Measurements from ENCODE around the gene NR4A1.

Gene NR4A1

GRCh38 chr12:52018433-52019112, 32.7 kb upstream of the NR4A1 start:
- in situ Hi-C loops (cut with MboI; ENCODE audit: low sequenced_read_pairs): no loop called here

DNA sequence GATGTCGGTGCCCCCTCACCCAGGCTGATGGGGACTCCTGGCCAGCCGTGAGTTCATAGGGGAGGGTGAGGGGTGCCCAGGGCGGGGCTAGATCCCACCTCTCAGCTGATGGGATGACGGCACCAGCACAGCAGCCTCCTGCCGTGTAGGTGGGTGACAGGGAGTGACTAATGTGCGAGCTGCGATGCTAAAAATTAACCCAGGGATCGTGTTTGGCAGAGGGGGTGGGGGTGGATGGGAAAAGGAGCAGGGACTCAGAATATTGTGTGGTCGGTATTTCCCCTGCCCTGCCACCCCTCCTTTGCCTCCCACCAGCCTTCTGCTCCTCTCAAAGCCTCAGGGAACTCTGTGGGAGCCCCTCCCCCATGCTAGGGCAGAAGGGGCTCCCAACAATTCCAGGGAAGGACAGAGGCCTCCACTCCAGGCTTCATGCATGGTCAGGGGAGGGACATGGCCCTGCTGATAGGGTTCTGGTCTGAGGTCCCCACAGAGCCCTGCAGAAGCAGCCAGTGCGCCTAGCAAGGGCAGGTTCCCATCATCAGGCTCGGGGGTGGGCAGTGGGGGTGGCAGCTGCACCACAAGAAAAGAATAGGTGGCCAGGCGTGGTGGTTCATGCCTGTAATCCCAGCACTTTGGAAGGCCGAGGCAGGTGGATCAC, 32.0 kb upstream of the NR4A1 start:
- in situ Hi-C loops (cut with MboI; ENCODE audit: low sequenced_read_pairs): no loop called here

DNA sequence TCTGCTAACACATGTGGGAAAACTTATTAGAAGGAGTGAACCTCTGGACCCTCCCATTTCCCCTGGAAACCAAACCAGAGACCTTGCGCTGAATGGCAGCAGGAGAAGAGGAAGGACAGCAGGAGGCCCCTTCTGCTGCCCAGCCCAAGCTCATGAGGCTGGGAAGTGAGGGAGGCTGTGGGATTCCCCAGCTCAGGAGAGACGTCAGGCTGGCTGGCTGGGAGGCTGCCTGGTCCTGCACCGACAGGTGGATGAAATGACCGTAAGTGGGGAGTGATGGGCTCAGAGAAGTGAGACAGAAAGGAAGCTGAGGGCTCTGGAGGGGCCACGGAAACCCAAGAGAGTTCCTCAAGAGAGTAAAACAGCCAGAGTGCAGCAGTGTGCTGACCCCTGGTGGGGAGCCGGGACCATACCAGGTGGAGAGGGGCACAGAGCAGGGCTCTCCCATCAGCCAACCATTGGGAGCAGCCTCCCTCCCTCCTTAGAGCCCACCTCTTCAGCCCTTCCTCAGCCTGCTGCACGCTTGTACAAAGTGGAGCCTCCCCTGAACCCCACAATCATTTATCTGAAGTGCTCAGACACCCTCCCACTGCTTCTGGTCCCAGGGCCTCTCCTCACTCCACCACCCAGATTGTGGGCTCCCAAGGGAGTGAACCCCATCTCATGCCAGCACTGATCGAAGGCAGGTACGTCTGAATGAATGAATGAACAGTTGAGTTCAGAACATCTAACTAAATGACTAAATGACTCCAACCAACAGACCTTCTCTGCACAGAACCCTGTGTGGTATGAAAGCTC, 30.5 kb upstream of the NR4A1 start:
- in situ Hi-C loops (cut with MboI; ENCODE audit: low sequenced_read_pairs): no loop called here

GRCh38 chr12:52022841-52023181, 28.4 kb upstream of the NR4A1 start:
- in situ Hi-C loops (cut with MboI; ENCODE audit: low sequenced_read_pairs): no loop called here

GRCh38 chr12:52023182-52023975, 27.9 kb upstream of the NR4A1 start:
- in situ Hi-C loops (cut with MboI; ENCODE audit: low sequenced_read_pairs): no loop called here

DNA sequence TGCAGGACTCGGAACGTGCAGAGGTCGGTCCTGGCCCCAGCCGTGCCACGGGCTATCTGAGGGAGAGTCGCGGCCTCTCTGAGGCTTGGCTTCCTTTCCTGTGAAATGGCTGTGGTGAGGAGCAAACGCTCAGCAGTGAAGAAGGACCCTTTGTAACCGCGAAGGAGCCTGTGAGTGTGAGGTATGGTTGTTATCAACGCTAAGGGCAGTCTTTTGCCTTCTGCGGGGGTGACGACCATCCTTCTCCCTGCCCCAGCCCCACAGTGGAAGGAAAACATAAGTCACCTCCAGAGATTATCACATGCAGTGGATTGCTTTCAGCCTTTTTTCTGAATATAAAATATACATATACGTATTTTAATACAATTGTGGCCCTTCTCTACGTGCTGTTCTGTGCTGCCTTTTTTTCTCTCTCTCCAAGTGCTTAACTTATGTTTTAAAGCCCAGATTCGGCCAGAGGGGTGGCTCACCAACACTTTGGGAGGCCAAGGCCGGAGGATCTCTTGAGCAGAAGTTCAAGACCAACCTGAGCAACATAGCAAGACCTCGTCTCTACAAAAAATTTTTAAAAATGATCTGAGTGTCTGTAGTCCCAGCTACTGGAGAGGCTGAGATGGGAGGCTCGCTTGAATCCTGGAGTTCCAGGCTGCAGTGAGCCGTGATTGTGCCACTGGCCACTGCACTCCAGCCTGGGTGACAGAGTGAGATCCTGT, 27.1 kb upstream of the NR4A1 start:
- in situ Hi-C loops (cut with MboI; ENCODE audit: low sequenced_read_pairs): no loop called here

DNA sequence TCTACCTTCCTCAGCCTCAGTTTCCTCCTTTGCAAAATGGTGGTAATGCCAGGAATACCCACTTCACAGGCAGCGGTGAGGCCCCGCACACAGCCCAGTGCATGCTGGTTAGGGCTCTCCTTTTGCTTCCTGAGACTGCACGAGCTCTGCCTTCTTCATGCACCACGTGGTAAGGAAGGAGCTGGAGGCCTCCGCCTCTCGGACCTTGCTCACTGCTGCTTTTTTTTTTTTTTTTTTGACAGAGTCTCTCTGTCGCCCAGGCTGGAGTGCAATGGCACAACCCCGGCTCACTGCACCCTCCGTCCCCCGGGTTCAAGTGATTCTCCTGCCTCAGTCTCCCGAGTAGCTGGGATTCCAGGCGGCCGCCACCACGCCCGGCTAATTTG, 26.4 kb upstream of the NR4A1 start:
- in situ Hi-C loops (cut with MboI; ENCODE audit: low sequenced_read_pairs): loop anchor here (5.0 kb wide), 1 partner anchor 57 kb away; no protein-coding TSS in a partner anchor

DNA sequence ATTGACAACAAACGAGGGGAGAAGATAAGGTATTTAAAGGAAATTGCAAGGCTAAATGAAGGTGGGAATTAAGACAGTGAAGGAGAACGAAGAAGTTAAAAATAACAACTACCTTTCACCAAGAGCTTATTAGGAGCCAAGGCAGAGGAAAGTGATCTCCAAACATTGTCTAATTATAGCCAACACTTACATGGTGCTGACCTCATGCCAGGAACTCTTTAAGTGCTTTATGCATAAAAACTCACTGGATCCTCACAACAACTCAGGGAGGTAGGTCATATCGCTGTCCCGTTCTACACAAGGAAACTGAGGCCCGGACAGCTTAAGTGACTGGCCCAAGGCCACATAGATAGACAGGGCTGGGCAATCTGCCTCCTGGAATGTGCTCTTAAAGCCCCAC, 25.0 kb upstream of the NR4A1 start:
- in situ Hi-C loops (cut with MboI; ENCODE audit: low sequenced_read_pairs): loop anchor here (5.0 kb wide), 1 partner anchor 56 kb away; no protein-coding TSS in a partner anchor

DNA sequence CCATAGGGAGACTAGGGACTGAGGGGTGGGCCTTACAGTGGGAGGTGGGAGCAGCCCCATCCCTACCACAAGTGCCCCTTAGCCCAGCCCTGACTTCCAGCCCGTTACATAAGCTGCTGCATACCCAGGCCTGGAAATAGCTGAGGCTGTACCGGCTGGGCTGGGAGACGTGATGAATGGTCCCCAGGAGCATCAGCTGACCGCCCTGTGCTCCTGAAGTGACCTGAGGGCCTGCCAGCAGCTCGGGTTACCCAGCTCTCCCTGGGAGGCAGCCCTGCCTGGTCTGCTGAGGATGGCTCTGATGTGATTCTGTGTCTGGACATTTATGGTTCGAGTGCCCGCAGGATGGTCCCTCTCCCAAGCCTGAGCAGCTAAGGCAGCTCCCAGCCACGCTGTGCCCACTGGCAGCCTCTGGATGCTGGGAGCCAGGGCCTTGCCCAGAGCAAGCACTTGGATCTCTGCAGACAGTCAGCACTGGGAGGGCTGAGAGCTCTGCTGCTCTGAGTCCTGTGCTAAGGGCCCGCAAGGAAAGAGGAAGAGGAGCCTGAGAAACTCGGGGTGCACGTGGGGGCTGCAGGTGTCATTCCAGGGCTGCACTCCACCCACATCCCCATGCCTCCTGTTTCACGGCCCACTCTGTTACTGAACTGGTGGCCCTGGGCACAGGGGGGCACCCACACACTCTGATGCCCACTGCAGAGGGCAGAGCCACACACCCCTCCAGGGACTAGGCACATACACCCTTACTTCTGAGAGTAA, 24.0 kb upstream of the NR4A1 start:
- in situ Hi-C loops (cut with MboI; ENCODE audit: low sequenced_read_pairs): loop anchor here (5.0 kb wide), 1 partner anchor 55 kb away; no protein-coding TSS in a partner anchor

DNA sequence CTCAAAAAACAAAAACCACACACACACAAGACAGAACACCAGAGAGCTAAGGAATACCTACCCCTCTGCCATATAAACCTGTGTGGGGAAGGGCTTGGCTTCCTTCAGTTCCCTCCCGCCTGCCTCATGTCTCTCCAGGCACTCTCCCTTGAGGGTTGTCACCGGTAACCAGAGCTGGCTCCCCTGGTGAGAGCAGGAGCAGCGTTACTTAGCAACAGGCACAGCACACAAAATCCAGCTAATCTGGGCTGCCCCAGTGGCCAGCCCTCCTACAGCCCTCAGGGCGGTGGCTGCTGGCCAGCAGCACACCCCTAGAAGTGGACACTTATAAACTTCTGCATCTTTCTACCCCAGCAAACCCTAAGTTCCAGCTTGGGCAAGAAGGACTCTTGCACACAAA, 21.6 kb upstream of the NR4A1 start:
- in situ Hi-C loops (cut with MboI; ENCODE audit: low sequenced_read_pairs): loop anchor here (5.0 kb wide), 1 partner anchor 53 kb away; no protein-coding TSS in a partner anchor

DNA sequence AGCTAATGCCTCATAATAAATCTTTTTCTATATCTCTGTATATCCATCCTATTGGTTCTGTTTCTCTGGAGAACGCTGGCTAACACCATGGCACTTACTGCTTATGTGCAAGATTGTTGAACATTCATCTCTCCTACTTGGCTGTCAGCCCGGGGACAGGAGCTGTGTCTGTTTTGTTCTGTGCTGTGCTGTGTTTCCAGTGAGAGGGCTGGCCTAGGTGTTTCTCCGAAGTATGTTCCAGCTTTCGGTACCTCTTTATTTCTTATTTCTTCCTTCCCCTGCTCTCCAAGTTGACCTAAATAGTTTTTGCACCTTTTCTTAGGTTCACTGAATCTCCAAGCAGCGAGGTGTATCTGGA, 18.8 kb upstream of the NR4A1 start:
- in situ Hi-C loops (cut with MboI; ENCODE audit: low sequenced_read_pairs): no loop called here

DNA sequence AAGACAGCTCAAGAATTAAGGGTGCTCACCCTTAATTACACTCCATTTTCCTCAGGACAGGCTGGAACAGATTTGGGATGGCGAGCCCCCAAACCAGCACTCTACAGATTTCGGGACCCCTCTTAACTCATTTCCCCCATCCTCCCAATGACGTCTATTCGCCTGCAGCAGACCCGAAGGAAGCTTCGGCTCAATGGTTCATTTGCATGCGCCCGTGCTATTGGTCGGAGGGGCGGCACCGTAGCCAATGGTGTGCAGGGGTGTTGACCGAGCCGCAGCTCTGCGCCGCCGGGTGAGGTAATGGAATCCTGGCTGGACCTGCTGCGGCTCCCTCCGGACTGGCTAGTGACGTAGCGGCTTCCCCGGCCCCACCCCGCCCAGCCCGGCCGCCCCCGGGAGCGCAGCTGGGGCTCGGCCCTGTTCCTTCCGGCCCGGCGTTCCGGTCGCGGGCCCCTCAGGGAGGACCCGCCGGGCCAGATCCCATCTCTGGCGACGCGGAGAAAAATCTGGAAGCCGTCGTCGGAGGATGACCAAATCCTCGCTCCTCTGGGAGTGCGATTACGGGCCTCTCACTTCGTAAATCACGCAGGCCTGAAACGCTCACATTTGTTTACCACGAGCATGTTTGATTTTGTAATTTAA, 18.3 kb upstream of the NR4A1 start:
- in situ Hi-C loops (cut with MboI; ENCODE audit: low sequenced_read_pairs): no loop called here

DNA sequence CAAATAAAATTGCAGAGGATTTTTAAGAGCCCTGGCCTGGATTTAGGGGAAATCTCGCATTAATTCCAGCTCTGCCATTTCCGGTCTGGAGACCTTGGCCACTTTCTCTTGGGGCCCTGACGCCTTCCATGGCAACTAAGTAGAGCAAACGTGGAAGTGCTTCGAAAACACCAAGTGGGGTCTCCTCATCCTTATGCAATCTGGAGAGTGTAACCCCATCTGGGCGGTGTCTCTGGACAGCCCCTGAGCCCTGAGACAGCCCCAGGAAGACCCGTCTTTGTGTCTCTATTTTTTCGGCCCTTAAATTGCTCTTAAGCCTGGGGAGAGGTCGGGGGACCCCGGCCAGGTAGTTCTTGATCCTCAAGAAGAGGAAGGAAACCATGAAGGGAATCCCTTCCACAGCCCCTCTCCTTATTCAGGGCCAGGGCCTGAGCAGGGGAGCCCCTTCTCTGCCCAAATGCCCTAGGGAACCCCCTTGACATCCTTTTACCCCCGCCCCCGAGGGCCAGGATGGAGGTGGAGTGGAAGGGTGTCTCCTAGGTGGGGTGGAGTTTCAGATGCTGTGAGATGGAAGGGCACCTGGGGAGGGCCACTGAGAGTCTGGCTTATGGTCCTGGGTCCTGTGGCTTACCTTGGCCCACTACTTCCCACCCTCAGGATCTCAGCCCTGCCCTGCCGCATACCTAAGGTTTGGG, 17.6 kb upstream of the NR4A1 start:
- in situ Hi-C loops (cut with MboI; ENCODE audit: low sequenced_read_pairs): no loop called here

GRCh38 chr12:52035190-52035589, 16.1 kb upstream of the NR4A1 start:
- in situ Hi-C loops (cut with MboI; ENCODE audit: low sequenced_read_pairs): no loop called here

DNA sequence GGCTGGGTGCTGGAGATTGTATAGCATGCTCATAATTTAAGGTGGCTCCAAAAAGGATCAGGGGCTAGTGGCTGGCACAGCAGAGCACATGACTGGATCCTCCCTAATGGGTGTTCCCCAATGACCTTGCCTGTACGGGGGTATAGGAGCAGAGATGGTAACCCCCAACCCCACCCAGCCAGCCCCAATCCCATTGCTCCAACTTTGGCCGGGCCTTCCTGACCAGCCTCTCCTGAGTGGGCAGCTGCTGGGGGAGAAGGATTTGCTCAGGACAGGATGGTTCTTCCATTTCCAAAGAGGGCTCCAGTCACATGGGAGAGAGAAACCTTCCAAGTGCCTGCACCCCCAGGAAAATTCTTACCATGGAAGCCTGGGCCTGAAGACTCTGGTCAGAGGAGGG, 15.3 kb upstream of the NR4A1 start:
- in situ Hi-C loops (cut with MboI; ENCODE audit: low sequenced_read_pairs): no loop called here

GRCh38 chr12:52036587-52037171, 14.6 kb upstream of the NR4A1 start:
- in situ Hi-C loops (cut with MboI; ENCODE audit: low sequenced_read_pairs): no loop called here

- in situ Hi-C loops (cut with MboI; ENCODE audit: low sequenced_read_pairs): no loop called here
These were observed 13.9 kb upstream of the NR4A1 start for GRCh38 chr12:52037248-52037861.

DNA sequence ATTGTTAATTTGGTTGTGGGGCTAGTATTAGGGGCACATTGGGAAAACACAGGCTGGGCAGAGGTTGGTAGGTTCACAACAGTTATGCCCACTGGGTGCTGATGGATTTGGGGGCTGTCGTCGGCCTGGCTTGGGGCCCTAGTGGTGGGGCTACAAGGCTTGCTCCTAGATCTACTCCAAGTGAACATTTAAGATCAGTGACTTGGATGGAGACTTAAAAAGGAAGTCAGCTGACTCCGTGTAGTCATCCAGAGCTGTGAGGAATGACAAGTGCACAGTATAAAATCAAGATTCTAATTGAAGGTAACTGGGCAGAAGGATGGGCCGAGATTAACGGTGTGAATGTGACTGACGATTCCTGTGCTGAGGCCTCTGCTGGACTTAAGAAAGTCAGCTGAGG, 12.8 kb upstream of the NR4A1 start:
- in situ Hi-C loops (cut with MboI; ENCODE audit: low sequenced_read_pairs): no loop called here

All from HL-60/S4 treated with retinoic acid at 250 ng/mL for 4 days and 3 days (cell line).